ENCODE results near the gene PLCL1.

GRCh38 chr2:198052741-198053140, 248.3 kb downstream of the PLCL1 start:
- TF ChIP-seq CTCF (IDR thresholded peaks at IDR 0.05) (no peak), POLR2AphosphoS5 (IDR thresholded peaks at IDR 0.05; ENCODE audit: low read depth, low read length) (no peak), REST (IDR thresholded peaks at IDR 0.05; ENCODE audit: low read depth, low read length) (no peak), NFIC (IDR thresholded peaks at IDR 0.05; ENCODE audit: borderline replicate concordance) (no peak), TAF1 (IDR thresholded peaks at IDR 0.05; ENCODE audit: borderline replicate concordance, low read depth, low read length) (no peak), SIN3A (IDR thresholded peaks at IDR 0.05; ENCODE audit: borderline replicate concordance, low read depth, low read length) (no peak), EZH2phosphoT487 (IDR thresholded peaks at IDR 0.05; ENCODE audit: borderline replicate concordance, low read depth) (no peak), JUND (IDR thresholded peaks at IDR 0.05) (no peak)

Data from SK-N-SH (cell line).